GM18951 (cell line): ENCODE results near the gene ERP29.

Experiments used
- POLR2A ChIP-seq: IDR thresholded peaks from 4 replicates; pipeline ENCODE4 v1.6.1; 2011; ENCODE audit warnings: mild to moderate bottlenecking; ENCODE audit not compliant: insufficient read length, insufficient read depth; ENCODE audit errors: extremely low read depth
- in situ Hi-C: fragments of 300-500 bp; cut with MboI; formaldehyde crosslinking; loops from one replicate; pipeline ENCODE4 v1.12.0; 2022; ENCODE audit warnings: low sequenced_read_pairs, mixed read lengths, inconsistent platforms; ENCODE audit not compliant: unreplicated experiment

Gene ERP29

GRCh38 chr12:112010415-112011344 is 2.5 kb upstream of the ERP29 start:
- TF ChIP-seq POLR2A: no peak
- in situ Hi-C loops: no loop called here

GRCh38 chr12:112011685-112012084 is 1.5 kb upstream of the ERP29 start:
- in situ Hi-C loops: no loop called here
- TF ChIP-seq POLR2A: no peak

GRCh38 chr12:112013601-112014402 is 576 bp downstream of the ERP29 start:
- in situ Hi-C loops: no loop called here

GRCh38 chr12:112015938-112016337 is 2.7 kb downstream of the ERP29 start:
- in situ Hi-C loops: no loop called here
- TF ChIP-seq POLR2A: no peak

More at GRCh38 chr12:112013601-112014402, 576 bp downstream of the ERP29 start:
- TF ChIP-seq POLR2A: peak; percentile 66

- in situ Hi-C loops: no loop called here
- TF ChIP-seq POLR2A: no peak
Observed at GRCh38 chr12:112017041-112017440, 3.8 kb downstream of the ERP29 start.

GRCh38 chr12:112018571-112019237 is 5.5 kb downstream of the ERP29 start:
- no peak for TF ChIP-seq POLR2A
- in situ Hi-C loops: no loop called here

GRCh38 chr12:112020947-112021457 is 7.8 kb downstream of the ERP29 start:
- TF ChIP-seq POLR2A: no peak
- in situ Hi-C loops: no loop called here

- in situ Hi-C loops: no loop called here
- TF ChIP-seq POLR2A: no peak
Observed at GRCh38 chr12:112022241-112023016, 9.2 kb downstream of the ERP29 start.

GRCh38 chr12:112023759-112024396 is 10.7 kb downstream of the ERP29 start:
- TF ChIP-seq POLR2A: no peak
- in situ Hi-C loops: no loop called here

- in situ Hi-C loops: no loop called here
- TF ChIP-seq POLR2A: no peak
Observed at GRCh38 chr12:112025808-112026375, 12.7 kb downstream of the ERP29 start.

GRCh38 chr12:112029301-112029700 is 16.1 kb downstream of the ERP29 start:
- in situ Hi-C loops: no loop called here
- no peak for TF ChIP-seq POLR2A

- in situ Hi-C loops: no loop called here
- TF ChIP-seq POLR2A: no peak
Observed at GRCh38 chr12:112031472-112031871, 18.2 kb downstream of the ERP29 start.

- in situ Hi-C loops: no loop called here
Observed at GRCh38 chr12:112032292-112032691, 19.1 kb downstream of the ERP29 start.

More at GRCh38 chr12:112032292-112032691, 19.1 kb downstream of the ERP29 start:
- no peak for TF ChIP-seq POLR2A
